ENCODE measurements around the gene VENTX.

Gene VENTX

DNA sequence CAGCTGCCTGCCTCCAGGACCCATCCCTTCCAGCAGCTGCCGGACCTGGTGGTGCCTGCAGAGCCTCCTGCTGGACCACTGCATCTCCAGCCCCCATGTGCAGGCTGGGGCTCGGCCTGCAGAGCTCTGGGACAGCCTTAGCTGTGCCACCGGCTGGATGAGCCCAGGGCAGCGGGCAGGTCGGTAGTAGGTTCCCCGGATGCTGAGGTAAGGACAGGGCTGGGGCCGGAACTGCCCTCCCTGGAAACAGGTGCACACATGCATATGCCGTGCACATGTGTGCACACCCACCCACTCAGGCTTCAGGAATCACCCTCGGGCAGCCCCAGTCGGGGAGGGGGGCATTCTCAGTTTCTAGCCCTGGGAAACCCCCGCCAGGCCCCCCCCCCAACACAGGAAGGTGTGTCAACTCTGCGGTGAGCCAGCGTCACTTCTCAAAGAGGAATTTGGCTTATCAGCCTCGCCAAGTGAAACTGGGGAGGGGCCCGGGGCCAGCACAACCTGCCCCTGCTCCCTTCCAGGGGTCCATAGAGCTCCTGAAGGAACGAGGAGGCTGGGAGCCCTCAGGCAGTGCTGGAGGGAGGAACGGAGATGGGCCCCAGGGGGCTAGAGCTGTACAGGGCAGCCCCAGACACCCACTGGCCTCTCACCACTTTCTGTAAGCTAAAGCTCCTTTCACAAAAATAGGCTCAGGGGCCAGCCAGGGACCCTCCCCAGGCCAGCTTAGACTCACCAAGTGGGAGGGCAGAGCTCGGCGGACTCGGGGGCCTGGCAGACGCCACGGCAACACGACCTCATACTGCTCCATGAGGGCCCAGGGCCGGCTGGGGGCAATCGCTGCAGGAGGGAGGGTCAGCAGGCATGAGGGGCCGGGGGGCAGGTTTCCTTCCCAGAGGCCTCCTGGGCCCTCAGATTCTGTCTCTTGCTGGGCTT is 37.4 kb downstream of the VENTX start:
- peak in 1 of 2 donors; percentile 27 for DNase-seq

DNA sequence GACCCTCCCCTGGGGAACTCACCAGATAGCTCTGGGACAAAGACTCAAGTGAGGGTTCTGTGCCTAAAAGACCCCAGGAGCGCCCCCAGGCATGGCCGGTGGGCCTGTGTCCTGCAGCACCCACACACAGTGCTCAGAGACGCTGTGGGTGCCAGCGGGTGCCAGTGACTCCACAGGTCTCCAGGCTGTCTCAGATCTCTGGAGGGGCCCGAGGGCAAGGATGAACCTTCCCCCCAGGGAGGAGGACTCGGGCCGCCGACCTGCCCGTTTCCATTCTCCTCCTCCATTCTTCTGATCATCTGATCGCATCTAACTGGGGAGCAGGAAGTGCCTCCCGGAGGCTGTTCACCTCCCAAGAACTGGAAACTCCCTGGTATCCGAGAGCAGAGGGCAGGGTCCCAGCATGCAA is 38.0 kb downstream of the VENTX start:
- DNase-seq = peak in 1 of 2 donors; percentile 25

DNA sequence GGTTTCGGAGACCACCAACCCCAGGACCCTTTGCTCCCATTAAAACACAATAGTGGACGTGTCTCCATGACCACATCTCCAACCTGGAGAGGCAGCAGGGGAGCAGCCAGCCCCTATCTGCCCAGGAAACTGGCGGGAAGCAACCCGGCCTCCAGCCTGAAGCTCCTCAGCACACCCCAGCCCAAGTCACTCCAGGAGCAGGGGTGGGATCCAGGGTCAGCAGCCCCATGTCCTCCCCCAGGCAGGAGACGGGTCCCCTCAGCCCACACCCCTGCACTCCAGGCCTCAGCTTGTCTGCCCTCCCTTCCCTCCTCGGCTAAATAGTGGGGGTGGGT is 38.4 kb downstream of the VENTX start:
- DNase-seq = no peak

DNA sequence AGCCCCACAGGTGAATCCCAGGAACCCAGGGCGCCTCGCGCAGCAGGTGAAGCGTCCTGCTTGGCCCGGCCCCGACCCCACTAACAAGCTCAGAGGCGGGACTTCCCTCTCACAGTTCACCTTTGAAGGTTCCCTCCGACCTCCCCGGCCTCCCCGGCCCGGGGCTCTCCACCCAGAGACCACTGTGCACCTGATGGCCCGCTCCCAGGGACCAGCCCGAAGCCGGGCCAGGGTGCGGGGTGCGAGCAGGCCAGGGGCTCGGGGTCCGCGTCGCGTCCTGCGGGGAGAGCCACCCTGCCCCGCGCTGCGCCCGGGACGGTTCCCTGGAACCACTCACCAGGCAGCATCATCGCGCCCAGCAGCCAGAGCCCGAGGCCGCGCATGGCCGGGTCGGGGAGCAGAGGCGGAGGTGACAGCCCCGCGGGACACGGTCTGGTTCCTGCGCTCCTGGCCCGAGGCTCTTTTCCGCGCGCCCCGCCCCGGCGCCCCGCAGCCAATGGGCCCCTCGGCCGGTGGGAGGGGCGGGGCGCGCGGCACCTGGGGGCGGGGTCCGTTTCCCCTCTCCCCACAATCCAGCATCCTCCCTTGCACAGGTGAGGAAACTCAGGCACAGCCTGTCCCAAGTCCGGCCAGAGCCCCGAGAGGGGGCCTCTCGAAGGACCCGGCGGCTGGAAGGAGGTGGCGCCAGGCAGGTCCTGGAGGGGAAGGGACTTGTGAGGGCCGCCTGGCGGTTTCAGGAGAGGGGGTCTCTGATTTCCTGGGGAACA is 39.0 kb downstream of the VENTX start, which contains the start of gene ADAM8:
TSS of gene ADAM8 (minus strand) at position 434 of the 767 bp plus-strand sequence. CDS start at position 383, 51 bp downstream.
- DNase-seq = peak; percentile 3 to 22

DNA sequence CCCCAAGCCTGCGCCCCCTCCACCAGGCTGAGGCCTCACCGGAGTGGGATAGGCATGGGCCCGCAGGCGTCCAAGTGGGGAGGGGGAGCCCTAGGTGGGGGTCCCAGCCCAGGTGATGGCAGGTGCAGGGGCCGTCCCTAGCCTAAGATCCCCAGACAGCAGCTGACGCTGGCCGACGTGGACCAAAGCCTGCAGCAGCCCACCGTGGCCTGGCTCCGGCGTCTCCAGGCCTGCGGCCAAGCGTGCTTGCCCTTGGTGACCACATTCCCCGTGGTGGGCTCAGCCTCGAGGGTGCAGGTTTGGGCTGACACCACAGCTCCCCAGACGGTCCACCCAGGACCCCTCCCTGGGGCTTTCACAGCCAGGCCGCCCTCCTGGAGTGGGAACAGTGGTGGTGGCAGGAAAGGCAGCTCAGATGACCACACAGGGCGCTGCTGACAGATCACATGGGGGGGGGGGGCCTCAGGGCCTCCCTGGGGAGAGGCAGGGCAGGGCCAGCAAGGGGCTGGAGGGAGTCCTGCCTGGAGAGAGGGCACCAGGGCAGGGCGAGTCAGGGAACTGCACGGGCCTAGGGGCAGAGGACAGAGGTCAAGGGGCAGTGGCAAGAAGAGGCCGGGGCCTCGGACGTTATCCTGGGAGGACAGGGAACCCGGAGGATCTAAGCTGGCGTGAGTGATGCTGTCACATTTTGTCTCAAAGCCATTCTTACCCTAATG is 39.8 kb downstream of the VENTX start:
- DNase-seq = no peak

DNA sequence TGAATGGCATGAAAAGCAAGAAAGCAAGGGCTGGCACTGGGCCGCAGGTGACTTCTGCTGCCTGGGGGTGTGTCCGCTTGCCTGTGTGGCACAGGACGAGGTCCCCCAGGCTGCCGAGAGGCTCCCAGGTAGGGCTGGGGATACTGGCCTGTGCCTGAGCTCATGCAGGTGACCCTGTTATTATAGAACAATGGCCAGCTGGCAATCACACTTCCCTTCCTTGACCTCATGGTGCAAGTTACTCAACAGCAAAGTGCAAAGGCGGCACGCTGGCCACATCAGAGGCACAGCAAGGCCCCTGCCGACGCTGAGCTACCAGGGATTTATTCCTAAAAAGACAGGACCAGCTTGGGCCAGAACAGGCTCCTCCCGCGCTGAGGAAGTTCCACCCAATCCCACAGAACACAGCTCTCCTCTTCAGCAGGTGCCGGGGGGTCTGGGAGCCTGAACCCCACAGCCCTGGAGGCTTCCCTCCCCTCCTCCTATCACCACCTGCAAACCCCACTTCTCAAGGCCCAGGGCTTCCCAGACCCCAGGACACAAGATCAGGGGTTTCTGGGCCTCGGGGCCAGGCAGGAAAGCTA is 40.4 kb downstream of the VENTX start:
- DNase-seq = peak; percentile 49 to 79

DNA sequence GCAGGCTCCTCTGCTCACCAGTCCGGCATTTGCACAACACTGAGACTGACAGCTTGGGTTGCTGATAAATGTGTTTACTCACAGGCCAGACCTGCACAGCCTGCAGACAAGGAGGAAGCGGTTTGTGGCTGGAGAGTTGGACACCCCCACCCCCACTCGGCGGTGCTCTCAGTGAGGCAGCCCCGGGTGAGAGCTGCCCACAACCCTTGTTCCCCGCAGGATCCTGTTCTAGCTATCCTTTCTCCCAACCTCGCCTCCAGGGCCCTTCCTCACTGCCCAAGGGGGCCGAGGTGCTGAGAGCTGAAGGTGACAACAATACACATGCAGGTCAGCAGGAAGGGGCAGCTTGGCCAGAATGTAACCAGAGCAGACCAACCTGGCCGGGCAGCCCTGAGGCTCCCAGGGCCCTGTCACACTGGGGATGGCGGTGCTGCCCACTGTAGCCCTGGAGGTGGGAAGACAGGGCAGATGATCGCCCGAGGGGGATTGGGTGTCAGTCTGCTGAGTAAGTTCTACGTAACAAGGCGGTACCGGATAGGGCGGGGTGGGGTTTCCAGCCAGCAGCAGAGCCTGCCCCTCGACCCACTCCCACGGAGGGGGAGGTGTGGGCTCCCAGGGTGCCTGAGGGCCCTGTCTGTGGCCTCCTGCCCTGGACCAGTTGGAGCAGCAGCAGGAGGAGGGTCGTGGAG is 41.1 kb downstream of the VENTX start:
- peak; percentile 71 to 88 for DNase-seq

DNA sequence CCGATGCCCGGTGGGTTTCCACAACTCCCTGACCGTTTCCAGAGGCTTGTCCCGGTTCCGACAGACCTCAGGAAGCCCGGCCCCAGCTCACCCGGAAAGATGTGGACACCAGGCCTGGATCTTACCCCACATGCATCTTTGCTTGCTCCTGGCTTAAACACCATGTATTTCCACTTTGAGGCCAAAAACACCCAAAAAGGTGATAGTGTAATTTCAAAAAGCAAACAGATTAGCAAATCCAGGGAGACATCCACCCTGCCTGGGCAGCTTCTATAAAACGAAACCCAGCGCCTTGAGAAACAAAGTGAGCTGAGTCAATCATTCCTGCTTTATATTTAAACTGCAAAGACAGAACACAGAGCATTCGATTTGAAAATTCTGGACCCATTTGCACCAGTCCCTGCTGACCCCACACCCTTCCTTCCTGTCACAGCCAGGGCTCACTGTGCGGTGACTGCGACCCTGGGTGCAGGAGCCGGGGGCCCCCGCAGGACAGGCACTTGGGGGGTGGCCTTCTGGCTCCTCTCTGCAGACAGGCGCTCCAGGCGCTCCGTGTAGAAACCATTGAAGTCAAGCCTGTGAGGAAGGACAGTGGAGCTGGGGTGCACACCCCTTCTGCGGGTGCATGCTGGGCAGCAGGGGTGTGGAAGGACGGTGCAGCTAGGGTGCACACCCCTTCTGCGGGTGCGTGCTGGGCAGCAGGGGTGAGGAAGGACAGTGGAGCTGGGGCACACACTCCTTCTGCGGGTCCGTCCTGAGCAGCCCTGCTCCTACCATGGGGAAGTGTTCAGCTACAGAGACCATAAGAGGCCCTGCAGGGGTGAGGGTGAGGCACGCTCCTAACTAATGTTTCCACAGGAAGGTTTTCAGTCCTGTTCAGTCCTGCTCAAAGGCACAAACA is 41.9 kb downstream of the VENTX start:
- DNase-seq = peak; percentile 27 to 49

DNA sequence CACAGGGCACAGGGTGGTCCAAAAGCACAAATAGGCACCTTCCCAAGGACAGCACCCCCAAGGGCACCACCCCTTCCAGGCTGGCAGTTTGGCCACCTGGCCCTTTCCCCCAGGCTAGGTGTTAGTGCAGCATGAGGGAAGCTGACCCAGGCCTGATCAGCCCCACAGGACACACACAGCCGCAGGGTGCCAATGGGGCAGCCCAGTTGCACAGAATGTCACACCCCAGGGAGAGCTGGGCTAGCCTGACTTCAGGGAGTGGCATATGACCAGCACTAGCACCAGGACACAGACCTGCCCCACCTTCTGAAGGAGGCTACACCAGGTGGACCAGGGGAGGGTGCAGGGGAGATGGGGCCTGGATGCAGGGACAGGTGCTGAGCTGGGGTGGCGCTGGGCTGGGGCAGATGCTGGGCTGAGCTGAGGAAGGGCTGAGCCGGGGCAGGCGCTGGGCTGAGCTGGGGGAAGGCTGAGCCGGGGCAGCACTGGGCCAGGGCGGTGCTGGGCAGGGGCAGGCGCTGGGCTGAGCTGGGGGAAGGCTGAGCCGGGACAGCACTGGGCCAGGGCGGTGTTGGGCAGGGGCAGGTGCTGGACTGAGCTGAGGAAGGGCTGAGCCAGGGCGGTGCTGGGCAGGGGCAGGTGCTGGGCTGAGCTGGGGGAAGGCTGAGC is 42.9 kb downstream of the VENTX start:
- no peak for DNase-seq

DNA sequence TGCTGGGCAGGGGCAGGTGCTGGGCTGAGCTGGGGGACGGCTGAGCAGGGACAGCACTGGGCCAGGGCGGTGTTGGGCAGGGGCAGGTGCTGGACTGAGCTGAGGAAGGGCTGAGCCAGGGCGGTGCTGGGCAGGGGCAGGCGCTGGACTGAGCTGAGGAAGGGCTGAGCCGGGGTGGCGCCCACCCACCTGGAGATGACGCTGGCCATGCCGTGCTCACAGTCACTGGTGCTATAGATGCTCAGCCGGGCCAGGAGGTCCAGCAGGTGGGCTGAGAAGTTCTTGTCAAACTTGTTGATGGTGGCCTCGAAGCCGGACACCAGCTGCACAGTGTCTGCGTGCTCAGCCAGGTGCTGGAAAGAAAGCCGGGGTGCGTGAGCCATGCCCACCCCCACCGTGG is 43.4 kb downstream of the VENTX start:
- DNase-seq = no peak

DNA sequence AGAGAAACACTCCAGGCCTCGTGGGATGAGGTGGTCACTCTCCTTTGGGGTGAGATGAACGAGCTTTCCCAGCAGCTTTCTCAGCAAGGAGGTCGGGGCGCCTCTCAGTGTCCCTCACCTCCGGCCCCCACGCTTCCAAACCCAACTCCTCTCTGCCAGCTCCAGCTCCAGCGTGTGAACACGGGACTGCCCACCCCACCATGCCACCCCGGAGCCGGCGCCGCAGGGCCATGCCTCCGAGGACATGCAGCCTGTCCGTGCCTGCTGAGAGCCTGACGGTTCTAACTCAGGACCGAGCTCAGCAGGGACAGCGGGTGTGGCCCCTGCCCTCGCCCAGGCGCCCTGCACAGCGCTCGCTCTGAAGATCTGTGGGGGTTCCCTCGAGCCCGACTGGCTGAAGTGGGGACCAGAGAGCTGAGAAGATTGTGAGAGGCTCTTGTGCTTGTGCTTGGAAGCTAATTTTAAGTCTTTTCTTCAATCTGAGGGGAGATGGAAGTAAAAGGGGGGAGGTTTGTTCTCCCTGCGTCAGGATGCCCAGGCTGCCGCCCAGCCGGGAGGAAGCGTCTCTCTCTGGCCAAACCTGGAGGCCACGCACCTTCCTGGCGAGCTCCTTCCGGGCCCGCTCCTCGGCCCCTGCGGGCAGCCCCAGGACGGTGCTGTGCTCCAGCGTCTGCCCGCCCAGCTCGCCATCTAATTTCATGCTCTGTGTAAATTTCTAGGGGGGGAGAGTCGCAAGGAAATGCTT is 44.1 kb downstream of the VENTX start:
- DNase-seq = no peak

DNA sequence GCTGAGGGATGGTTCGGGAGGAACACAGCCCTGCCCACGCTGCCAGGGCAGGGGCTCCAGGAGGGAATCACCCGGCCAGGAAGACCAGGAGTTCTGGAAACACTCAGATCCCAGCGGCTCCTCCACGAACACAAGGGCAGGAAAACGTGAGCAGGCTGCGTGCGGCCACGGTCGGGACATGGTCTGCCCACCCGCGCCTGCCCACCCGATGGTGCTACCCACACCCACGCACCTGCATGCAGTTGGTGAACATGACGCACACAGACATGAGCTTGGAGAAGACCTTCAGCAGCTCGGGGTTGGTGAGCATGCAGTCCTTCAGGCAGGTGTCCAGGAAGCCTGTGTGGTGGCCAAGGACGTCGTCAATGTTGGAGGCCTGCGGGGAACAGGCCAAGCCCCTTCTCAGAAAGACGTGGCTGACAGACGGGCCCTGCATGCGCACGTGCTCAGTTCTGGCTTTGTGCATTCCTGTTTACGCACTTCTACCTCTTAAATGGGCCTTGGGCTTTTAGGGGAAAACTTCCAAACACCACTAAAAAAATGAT is 45.3 kb downstream of the VENTX start:
- no peak for DNase-seq

DNA sequence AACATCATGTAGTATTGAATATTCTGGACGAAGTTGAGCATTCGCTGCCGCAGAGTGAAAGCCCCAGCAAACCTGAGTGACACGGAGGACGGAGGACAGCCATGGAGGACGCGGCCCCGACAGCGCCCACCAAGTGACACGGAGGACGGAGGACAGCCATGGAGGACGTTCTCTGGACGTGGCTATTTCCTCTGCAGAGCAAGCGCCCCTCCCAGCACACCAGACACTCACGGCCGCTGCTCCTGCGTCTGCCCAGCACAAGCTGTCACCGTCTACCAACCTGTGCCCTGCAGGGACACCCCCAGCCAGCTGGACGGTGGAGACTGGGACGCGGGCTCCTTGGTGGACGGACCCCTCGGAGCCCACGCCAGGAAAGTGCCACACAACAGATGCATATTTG is 46.3 kb downstream of the VENTX start:
- no peak for DNase-seq

DNA sequence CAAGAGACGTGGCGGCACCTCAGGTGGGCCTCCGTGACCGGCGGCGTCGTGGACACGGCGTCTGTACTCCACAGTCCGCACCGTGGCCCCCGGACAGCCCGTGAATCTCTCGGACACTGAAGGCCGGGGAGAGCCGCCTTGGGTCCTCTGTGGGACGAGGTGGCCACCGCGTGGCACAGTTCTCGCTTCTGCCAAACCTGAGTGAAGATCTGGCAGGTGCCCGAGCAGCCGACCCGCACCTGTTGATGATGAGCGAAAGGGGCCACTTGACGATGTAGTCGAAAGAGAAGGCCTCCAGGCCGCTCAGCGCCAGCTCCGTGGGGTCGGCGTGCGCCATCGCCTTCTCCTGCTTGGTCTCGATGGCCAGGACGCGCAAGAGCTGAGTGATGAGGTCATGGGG is 47.6 kb downstream of the VENTX start:
- no peak for DNase-seq

DNA sequence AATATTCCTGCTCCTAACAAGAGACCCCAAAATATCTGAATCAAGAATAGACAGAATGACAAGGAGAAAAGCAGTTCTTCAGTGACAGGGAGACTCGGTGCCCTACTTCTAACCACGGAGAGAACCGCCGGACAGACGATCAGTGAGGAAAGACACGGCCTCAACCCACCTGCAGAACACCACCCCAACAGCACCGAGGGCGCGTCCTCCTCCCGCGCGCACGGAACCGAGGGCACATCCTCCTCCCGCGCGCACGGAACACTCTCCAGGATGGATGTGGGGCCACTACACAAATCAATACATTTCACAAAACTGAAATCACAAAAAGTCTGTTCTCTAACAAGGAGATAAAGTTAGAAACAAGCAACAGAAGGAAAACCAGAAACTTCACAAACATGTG is 48.7 kb downstream of the VENTX start:
- DNase-seq = no peak

DNA sequence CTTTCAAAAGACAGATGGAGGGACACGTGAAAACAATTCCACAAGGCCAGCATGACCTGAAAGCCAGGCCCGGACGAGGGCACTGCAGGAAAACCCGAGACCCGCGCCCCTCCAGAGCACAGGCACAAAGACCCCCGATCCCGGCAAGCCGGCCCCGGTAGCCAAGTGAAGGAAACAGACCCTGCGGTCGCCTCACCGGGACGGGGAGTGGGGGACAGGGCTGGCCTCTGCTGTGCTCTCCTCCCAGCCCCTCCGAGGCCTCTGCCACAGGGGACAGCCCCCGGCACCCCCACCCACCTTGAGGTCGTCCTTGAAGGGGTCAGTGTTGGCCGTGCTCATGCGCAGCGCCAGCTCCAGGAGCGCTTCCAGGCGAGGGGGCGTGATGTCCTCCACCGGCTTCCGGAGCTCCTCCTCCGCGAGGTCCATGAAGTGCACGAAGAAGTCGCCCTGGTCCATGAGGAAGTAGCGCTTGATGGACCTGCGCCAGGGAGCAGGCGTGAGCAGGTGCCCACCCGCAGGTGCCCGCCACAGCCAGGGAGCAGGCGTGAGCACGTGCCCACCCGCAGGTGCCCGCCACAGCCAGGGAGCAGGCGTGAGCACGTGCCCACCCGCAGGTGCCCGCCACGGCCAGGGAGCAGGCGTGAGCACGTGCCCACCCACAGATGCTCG is 50.3 kb downstream of the VENTX start:
- no peak for DNase-seq

DNA sequence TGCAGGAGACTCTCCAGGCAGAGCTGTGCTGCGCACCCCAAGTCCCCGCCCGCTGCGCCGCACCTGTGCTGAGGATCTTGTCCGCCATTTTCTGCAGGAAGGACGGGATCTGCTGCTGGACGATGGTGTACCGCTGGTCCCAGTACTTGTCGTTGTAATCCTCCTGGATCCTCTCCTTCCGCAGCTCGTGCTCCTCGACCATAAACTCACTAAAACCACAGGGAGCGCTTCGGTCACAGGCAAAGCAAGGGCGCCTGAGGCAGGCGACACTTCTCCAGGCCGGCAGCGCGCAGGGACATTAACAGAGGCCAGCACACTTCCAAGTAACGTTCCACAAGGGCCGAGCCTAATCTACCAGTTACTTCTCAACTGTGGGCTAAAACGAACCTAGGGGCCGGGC is 52.1 kb downstream of the VENTX start:
- no peak for DNase-seq
